Prostate gland (tissue), 2 donors: Measurements from ENCODE around the gene PTPRK.

Source experiments
- POLR2A ChIP-seq: fragments of 450-650 bp; IDR thresholded peaks from one replicate; pipeline ENCODE4 v1.6.1; 2016; ENCODE audit warnings: antibody characterized with exemption, mild to moderate bottlenecking
- TF ChIP-seq, protein P1 (sequence below), 4 experiments: fragments of 200-600 bp in 2 of 4; fragments of 450-650 bp in 2 of 4; sonication (generic) in 2 of 4; IDR thresholded peaks; 1 replicate in 3 of 4; 2 replicates in 1 of 4; pipeline ENCODE4 v1.5.1; 2016 to 2019; ENCODE audit warnings: antibody characterized with exemption in 4 of 4, mild to moderate bottlenecking in 2 of 4, moderate library complexity in 2 of 4

DNA sequence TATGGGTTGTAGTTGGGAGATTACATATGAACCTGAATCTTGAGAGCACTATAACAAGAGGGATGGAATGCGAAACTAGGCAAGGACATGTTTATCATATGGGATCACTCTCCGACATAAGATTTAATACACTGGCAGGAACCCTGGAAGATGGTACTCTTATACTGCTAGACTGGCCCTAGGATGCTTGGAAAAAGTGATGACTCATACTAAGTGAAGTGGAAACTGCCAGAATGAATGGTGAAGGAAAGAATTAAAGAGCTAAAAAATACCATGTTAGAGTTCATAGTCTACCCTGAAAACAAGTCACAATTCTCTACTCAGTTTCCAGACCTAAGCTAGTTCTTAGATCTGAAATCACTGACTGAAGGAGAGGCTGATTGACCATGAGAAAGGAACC is 574.0 kb downstream of the PTPRK start:
- TF ChIP-seq POLR2A = no peak
- TF ChIP-seq, protein P1, sequence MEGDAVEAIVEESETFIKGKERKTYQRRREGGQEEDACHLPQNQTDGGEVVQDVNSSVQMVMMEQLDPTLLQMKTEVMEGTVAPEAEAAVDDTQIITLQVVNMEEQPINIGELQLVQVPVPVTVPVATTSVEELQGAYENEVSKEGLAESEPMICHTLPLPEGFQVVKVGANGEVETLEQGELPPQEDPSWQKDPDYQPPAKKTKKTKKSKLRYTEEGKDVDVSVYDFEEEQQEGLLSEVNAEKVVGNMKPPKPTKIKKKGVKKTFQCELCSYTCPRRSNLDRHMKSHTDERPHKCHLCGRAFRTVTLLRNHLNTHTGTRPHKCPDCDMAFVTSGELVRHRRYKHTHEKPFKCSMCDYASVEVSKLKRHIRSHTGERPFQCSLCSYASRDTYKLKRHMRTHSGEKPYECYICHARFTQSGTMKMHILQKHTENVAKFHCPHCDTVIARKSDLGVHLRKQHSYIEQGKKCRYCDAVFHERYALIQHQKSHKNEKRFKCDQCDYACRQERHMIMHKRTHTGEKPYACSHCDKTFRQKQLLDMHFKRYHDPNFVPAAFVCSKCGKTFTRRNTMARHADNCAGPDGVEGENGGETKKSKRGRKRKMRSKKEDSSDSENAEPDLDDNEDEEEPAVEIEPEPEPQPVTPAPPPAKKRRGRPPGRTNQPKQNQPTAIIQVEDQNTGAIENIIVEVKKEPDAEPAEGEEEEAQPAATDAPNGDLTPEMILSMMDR (IDR thresholded peaks at IDR 0.05) = no peak
